GM21526 (cell line): ENCODE results near the gene TUBA1A.
"Not testable (repeated sequence)": the region's sequence is repeated elsewhere in the genome, so short reads cannot be mapped to it uniquely, and the experiment has no call there.

Source experiments
- ATAC-seq: cut with Tn5 transposase; IDR thresholded peaks from one replicate; pipeline ENCODE4 v1.9.1; 2021; ENCODE audit warnings: moderate library complexity; ENCODE audit not compliant: unreplicated experiment, low FRiP score

TUBA1A gene

DNA sequence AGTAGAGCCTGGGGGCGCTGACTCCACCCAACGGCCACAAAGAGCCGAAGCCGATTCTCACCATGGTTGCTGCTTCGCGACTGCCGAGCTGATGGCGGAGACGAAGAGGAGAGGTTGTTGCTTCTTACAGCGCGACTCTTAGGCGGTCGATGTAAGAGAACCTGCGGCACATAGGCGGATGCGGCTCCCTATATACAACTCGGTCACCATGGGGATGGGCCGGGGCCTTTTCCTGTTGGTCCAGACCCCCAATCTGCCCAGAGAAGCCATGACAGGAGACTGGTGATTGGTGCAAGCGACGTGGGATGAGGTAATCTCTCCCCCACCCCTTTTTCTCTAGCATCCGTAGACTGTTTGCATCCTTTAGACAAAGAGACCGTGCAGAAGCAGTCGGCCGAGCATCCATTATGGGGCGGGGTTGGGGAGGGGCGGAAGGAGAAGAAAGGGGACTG lies at the start of gene TUBA1A:
Gene TUBA1A (minus strand): TSS at position 165 of the 452 bp plus-strand sequence. CDS start 101 bp downstream, at position 64.
- peak; percentile 81 for ATAC-seq

DNA sequence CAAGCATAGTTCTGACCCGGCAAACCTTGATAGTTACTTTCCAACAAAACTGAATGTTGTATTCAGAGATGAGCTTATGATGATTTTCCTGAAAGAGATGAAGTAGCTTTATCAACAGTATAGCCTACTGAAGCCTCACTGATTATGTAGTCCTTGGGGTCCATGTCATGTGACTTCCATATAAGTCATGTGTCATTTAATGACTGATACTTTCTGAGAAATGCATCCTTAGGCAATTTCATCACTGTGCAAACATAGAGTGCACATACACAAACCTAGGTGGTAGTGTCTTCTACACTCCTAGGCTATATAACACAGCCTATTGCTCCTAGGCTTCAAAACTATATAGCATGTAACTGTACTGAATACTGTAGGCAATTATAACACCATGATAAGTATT lies 47.5 kb upstream of the TUBA1A start:
- no peak for ATAC-seq

DNA sequence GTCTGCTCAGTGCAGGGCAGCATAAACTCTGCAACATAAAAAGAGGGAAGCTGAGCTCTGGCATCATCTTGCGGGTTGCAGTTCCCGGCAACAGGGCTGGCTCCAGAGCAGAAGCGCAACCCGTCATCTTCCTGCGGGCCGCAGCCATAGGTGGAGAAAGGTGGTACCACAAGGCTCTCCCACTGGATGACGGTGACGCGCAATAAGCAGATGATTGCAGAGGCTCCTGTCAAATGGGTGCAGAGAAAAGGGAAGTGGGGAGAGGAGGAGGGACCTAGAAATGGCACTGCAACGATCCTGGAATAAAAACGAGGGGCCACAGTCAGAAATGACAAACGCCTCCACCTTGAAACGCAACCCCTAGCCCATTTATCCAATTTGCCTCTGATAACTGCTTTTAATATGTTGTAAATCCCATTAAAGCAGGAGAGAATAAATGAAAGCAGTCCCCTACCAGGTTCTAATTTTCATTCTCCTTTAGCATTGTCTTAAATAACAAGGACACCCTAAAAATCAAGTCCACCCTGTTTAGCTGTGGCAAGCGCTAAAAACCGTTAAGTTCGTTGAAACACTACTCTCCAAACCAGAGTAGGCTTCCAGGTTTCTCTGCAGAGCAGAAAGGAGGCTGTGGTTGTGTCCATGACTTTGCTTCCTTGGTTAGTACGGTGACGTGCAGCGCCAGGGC lies 45.1 kb upstream of the TUBA1A start:
- no peak for ATAC-seq

DNA sequence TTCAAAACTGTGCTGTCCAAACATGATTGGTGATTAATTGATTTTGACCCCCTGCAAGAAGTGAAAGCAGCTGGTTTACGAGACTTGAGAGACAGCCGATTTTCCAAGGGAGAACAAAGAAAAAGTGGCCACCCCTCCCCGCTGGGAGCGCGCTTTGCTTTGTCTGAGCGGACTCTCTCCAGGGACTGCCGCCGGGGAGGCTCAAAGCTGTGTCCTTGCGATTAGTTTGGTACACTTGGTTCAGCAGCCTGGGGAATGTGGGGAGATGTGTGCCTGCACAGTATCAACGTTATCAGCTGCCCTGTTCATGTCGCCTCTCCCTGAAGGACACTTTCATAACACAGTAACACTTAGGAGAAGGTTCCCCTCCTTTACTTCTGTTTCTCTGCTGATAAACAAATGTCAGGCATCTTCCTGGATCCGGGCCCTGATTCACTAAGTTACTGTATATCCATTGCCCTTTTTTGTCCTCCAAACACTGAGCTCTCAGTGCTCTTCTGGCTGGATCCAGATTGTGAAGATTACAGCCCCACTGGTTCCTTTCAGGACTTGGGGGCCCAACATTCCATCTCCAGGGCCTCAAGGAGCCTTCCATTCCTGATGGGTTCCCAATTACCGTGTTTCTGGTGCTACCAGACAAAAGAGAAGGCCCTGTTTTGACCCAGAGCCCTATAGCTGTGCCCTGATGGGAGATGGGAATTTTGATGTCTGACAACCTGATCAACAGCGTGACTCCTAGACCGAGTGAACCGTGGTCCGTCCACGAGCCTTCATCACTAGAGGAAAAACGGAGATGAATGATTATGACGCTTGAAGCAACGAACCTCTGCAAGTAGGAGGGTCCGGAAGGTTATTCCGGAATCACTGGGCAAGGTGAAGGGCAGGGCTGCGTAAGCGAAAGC lies 44.3 kb upstream of the TUBA1A start:
- ATAC-seq = no peak

DNA sequence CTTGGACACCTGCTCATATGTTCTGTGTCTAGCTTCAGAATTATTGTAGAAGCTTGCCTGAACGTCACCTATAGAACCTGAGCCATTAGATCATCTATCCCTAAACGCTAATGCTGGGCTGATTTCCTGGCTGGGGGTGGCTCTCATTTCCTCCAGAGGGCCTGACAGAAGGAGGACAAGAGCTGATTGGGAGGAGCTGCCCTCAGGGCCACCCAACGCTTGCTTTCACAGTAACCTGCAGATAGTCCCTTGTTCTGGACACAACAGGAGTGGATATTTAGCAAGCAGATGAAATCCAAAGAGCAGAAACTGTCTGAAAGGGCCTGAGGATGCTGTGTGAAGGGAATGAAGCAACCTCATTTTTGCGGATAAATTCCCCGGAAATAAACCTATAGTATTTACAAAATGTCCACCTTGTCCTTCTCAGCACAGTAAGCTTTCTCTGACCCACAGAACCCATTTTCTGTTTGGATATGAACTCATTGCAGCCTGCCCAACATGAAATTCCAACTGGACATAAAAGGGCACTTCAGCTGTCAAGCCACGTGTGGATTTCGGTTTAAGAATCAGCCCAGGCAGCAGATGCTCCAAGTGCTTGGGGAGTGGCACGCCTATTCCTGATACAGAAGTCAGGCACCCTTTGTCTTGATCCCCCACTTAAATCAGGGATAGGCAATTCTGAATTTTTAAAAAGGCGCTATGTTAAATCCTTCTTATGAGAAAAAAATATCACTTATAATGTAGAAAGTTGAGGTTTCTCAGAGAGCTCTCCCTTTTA lies 43.2 kb upstream of the TUBA1A start:
- ATAC-seq = no peak

DNA sequence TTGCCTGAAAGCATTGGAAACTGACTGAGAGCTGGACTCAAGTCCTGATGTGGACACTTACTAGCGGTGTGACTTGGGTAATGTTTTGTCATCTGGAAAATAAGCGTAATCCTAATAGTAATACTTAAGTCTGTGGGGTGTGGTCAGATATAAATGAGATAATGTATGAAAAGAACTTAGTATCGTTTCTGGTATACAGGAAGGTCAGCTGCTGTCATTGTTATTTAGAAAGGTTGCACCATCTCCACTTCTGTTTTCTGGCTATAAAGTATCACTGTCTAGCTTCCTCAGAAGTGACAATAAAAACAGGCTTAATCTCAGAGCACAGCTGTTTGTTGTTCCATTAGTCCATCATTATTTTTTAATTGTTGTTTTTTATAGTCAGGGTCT lies 41.9 kb upstream of the TUBA1A start:
- no peak for ATAC-seq

DNA sequence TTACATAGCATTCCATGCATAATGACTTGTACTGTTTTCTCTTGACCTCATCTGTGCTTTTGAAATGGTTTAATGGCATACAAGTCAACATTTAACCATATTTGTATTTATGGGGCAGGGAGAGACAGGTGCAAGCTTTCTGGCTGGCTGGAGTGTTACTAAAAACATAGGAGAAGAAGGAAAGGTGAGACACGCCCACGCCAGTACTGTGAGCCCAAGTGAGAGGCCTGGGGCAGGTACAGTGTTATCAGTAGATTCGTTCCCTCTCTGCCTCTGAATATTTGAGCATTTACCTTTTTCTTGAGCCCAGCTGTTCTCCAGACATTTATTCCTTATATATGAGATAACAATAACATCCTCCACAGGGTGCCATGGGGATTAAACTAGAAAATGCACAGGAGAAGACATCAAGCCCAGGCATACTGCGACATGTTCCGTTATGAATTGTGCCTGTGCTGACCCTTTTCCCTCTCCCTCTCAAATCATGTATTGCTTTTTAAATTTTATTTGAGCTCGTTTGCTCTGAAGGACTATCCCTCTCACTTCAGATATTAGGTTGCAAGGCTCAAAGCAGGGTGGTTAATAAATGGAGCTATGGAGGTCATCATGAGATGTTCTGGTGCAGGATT lies 41.4 kb upstream of the TUBA1A start:
- no peak for ATAC-seq

DNA sequence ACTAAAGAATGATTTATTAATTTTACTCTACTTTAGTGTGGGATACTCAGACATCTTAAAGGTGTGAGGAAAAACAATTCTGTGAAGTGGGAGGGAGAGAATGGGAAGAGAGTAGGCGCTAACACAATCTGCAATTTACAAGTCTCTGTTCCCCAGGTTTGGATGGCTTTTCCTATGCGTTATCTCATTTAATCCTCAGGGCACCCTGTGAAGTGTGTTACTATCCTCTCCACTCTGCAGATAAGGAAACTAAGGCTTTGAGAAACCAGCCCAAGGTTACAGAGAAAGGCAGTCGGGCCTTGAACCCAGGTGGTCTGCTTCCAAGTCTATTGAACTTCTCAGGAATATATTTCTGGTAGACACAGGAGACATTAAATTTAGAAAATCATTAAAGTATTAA lies 39.8 kb upstream of the TUBA1A start:
- no peak for ATAC-seq

DNA sequence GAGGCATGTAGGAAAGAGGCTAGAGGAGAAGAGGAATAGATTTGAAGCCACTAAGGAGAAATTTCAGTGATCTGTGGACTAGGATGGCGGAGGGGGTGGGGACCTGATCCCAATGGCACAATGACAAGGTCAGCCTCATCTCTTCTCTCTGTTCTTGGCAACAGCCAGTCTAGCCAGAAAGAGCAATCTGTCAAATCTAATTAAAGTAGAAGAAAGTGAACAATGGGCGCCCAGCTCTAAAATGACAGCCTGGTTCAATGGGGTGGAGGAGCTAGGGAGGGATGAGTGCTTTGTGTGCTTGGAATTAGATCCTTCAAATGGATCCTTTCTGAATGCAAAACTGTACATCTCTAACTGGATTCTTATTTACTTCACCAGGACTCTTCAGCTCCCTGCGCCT lies 38.8 kb upstream of the TUBA1A start:
- no peak for ATAC-seq

DNA sequence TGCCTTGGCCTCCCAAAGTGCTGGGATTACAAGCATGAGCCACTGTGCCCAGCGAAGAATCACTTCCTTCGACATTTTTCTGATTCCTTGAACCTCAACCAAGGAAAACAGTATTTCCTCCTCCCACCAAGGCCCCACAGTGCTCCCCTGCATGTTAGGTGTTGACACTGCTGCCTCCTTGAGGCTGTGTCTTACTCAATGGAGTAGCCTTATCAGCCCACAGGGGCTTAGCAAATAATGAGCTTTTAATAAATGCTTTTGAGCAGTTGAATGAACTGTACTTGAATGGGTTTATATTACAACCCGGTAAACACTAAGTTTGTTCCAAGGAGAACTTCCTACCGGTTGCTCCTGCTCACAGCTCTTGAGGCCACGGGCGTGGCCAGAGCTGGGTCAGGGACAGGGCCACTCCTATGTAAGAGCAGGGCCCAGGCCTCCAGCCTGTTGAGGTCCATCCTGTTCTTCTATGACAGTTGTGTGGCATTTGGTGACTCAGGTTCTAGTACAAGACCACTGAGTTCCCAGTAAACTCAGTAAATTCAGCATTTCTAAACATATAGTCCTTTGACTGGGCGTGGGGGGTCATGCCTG lies 36.8 kb upstream of the TUBA1A start:
- no peak for ATAC-seq

DNA sequence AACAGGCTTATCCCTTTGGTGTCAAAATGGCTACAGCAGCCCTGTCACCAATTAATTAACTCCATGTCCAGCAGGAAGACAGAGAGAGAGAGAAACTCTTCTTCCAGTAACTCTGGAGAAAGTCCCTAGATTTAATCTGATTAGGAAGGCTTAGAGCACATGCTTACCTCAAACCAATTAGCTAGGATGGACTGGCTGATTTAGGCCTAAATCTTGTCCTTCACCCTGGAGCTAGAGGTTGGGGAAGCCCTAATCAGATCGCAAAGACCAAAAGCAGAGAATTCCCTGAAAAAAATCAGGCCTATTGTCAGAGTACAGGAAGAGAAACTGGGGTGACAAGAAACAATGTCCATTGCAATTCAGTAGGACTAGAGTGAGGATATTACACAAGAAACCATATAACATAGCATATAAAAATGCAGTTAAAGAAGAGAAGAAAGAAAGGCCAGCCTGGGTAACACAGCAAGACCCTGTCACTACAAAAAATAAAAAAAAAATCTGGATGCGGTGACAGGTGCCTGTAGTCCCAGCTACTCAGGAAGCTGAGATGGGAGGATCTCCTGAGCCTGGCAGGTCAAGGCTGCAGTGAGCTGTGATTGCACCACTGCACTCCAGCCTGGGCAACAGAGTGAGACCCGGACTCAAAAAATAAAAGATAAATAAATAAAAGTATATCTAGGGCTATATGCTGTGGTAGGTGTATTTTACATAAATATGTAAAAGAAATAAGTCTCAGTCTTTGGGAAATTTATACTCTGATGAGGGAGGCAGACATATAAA lies 34.9 kb upstream of the TUBA1A start:
- no peak for ATAC-seq

DNA sequence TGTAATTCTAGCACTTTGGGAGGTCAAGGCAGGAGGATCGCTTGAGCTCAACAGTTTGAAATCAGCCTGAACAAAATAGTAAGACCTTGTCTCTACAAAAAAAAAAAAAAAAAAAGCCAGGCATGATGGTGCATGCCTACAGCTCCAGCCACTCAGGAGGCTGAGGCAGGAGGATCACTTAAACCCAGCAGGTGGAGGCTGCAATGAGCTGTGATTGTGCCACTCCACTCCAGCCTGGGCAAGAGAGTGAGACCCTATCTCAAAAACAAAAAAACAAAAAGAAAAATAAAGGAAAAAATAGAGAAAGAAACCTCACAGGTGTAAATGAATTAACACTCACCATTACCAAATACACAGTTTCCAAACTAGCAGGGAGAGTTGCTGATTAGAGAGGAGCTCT lies 34.2 kb upstream of the TUBA1A start:
- no peak for ATAC-seq

DNA sequence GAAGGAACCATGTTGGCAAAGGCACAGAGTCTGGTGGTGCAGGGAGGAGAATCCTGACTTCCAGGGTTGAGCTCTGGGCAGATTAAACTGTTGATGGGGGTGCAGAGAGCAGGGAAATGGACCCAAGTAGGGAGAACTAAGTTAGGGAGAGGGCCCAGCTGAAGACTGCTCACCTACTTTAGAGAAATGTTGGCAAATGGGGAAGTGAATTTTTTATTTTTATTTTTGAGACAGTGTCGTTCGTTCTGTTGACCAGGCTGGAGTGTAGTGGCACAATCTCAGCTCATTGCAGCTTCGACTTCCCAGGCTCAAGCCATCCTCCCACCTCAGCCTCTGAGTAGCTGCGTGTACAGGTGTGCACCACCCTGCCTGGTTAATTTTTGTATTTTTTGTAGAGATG lies 32.1 kb upstream of the TUBA1A start:
- ATAC-seq = no peak

DNA sequence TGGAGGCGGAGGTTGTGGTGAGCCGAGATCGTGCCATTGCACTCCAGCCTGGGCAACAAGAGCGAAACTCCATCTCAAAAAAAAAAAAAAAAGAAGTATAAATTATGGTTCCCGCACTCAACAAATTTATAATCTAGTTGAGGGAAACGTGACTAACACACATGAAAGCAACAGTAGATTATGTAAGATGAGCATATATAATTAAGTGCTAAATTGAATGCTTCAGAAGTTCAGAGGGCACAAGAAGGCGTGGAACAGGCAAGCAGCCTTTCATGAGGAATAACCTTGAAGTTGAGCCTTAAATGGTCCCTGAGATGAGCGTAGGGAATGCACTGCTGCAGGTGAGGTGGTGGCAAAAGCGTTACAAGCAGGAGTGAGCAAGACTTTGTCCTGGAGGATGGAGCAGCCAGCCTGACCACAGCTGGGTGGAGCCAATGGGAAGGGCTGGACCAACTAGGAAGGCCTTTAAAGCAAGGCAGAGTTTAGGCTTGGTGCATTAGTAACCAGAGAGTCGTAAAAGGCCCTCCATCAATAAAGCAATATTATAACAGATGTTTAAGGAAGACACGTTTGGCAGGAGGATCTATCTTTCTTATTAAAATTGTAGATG lies 30.6 kb upstream of the TUBA1A start:
- no peak for ATAC-seq

DNA sequence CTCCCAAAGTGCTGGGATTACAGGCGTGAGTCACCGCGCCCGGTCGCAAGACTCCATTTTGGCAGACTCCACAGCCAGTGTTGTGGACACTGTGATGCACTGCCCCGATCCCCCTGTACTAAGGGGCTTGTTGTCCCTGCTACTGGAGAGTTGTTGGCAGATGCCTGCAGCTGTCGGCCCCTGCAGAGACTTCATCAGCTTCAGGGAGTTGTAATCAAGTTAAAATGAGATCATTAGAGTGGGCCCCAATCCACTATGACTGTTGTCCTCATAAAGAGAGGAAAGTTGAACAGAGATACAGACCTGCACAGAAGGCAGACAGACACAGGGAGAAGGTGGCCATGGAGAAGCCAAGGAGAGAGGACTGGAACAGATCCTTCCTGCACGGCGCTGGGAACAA lies 23.7 kb upstream of the TUBA1A start:
- no peak for ATAC-seq

DNA sequence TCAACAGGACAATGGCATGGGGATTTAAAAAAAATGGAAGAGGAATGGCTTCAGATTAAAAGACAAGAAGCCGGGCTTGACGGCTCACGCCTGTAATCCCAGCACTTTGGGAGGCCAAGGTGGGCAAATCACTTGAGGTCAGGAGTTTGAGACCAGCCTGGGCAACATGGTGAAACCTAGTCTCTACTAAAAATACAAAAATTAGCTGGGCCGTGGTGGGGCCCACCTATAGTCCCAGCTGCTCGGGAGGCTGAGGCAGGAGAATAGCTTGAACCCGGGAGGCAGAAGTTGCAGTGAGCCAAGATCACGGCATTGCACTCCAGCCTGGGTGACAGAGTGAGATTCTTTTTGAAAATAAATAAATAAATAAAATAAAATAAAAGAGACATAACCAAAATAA lies 21.8 kb upstream of the TUBA1A start:
- ATAC-seq = not testable (repeated sequence)

DNA sequence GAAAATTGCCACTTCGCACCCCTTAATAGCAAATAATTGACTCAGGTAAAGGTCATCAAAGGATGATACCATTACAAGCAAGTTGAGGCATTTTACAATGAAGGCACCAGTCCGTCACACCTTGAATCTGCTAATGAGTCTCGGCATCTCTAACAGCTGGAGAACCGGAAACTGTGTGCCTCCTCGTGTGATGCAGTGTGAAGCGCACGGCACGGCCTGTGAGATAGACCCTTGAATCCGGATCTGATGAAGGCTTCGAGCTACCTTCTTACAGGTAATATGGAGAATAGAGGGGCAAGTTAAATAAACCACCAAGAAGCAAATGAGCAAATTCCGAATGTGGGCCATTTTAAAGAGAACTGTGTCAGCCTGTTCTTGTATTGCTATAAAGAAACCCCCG lies 19.8 kb upstream of the TUBA1A start:
- ATAC-seq = no peak

DNA sequence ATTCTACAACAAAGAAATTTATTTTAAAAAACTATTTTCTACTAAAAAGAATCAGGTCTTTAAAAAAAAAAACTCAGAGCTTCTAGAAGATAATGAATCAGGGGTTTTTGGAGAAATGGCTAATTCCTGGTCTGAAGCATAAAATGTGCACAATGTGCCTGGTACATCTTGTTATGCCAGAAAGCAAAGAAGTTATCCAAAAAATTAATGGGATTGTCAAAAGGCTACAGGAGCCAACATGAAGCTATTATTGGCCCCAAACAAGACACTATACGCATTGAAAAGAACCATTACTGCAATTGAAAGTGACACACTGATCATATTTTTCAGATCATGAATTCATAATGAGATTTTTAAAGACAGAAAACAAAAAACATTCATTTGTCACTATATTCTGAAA lies 19.3 kb upstream of the TUBA1A start:
- ATAC-seq = no peak

DNA sequence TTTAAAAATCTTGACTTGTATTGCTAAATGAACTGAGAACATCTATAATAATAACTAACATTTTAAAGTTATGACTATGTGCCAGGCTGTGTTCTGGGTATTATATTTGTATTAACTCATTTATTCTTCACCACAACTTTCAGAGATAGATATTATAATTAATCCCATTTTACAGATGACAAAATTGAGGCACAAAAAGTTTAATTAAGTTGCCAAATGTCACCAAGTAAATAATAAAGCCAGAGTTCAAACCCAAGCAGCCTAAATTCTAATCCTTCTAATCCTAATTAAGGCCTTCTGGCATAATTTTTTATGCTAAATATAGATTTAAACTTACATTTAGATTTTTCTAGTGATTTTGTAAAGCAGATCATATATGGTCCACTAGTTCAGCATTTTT lies 17.5 kb upstream of the TUBA1A start:
- ATAC-seq = no peak
